PC-3 (cell line): ENCODE data around the gene MADCAM1.

Source experiments
- CTCF ChIP-seq: fragments of 300-600 bp; sonication (generic); conservative IDR thresholded peaks from 2 replicates; pipeline ENCODE4 v1.5.1; 2017; ENCODE audit warnings: antibody characterized with exemption, low read depth, mild to moderate bottlenecking, low read length
- EZH2 ChIP-seq: fragments of 300-600 bp; sonication (generic); IDR thresholded peaks from one replicate; pipeline ENCODE4 v1.6.1; 2017; ENCODE audit warnings: antibody characterized with exemption, mild to moderate bottlenecking, low read length; ENCODE audit not compliant: unreplicated experiment

DNA sequence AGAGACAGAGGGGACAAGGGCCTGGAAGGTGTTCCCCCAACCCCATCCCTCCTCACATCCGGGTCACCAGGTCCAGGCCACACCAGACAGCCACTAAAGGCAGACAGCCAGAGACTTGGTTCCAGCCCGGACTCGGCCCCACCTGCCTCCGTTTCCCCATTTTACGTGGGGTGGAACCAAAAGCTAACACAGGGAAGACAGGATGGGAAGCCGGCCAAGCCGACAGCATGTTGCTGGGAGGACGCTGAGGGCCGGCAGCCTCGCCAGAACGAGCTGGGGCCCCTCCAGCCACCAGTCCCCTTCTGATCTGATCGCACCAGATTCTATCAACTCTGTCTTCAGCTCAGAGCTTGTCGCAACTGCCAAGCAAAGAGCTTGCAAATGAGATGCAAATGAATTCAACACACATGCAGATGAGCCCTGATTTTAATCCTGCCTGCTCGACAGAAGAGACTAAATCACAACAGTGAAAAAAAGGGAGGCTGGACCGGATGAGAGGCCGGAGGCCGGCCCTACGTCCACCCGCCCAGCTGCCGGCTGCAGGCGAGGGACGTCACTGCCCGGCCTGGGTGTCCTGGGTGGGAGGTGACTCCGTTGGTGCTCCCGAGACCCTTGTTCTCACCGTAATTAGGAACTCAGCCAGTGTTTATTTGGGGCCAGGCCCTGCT is 17.9 kb upstream of the MADCAM1 start:
- TF ChIP-seq CTCF (no peak), EZH2 (no peak)
